GM19043 (cell line): ENCODE measurements around the gene KIRREL3.

Source experiments
- ATAC-seq: cut with Tn5 transposase; IDR thresholded peaks from one replicate; pipeline ENCODE4 v1.9.1; 2021; ENCODE audit warnings: low read depth; ENCODE audit not compliant: unreplicated experiment

KIRREL3 gene

DNA sequence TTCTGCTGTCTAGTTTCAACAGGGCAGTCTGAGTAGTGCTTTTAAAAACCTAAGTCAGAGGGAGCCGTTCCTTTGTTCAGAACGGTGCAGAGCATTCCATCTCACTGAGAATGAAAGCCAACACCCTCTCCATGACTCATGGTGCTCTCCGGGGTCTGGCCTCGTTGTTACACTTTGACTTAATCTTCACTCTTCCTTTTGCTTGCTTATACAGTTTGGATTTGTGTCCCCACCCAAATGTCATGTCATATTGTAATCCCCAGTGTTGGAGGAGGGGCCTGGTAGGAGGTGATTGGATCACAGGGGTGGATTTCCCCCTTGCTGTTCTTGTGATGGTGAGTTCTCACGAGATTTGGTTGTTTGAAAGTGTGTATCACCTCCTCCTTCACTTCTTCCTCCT lies 352.8 kb downstream of the KIRREL3 start:
- ATAC-seq: no peak

GRCh38 chr11:126646701-126647557 lies 353.6 kb downstream of the KIRREL3 start:
- ATAC-seq: no peak

- no peak for ATAC-seq
Measured at GRCh38 chr11:126645186-126645585, 355.4 kb downstream of the KIRREL3 start.

DNA sequence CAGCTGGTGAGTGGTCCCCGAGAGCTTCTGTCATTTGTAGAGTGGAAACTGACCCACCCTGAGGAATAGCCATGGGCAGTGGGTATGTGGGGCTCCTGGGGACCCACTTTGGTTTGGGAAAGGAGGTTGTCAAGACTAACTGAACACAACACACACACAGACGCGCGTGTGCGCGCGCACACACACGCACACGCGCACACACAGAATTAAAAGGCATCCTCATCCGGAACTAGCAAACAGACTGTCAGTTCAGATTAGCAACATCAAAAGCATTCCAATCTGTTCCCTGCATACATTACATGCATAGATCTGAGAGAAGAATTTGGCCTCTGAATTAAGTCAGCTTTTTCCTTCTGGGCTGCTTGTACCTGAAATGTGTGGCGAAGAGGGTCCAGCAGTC lies 360.4 kb downstream of the KIRREL3 start:
- ATAC-seq: no peak

GRCh38 chr11:126639692-126640091 lies 360.9 kb downstream of the KIRREL3 start:
- no peak for ATAC-seq

DNA sequence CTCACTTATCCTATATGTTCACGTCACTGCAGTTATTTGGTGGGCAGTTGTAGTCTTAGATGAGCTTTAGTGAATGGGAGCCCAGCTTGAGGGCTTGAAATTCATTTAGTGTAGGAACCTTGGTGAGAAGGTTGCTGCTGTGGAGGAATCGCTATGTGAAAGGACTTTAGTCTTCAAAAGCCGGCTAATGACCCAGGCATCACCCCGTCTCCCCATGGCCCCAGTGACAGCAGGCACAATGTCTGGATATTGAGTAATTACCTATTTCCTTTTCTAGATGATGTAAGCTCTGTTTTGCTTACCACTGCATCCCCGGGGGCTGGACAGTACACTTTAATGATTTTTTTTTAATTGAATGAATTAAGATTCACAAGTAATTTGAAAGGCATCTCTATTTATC lies 361.9 kb downstream of the KIRREL3 start:
- ATAC-seq: no peak

DNA sequence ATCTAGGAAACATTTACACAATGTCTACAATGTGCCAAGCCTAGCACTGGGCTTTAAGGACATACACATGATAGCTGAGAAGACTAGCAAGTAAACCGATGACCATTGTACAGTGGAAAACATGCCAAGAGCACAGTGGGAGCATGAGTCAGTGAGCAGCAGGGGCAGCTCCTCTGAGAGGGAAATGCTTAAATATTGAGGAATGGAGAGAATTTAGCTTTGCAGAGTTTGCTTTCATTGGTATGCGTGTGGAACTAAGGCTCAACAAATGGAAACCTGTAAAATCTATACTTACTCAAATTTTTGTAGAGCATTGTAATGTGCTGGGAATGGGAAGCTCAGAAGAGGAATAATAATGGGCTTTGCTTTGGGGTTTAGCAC lies 362.8 kb downstream of the KIRREL3 start:
- ATAC-seq: no peak

GRCh38 chr11:126636911-126637794 lies 363.4 kb downstream of the KIRREL3 start:
- no peak for ATAC-seq

DNA sequence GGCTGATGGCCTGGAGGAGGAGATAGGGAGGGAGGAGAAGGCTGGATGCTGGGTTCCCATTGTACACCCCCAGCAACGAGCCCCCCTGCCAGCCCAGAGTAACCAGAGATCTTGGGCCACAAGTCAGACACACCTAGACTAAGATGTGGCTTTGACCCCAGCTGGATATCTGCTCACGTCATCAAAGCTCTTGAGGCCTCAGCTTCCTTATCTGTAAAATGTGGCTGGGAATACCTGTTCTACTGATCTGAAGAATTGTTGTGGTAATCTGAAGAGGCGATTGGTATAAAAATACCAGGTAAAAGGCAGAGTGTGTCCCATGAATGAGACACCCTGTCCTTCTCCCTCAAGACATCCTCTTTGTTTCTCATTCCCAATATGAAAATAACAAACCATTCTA lies 365.1 kb downstream of the KIRREL3 start:
- no peak for ATAC-seq

DNA sequence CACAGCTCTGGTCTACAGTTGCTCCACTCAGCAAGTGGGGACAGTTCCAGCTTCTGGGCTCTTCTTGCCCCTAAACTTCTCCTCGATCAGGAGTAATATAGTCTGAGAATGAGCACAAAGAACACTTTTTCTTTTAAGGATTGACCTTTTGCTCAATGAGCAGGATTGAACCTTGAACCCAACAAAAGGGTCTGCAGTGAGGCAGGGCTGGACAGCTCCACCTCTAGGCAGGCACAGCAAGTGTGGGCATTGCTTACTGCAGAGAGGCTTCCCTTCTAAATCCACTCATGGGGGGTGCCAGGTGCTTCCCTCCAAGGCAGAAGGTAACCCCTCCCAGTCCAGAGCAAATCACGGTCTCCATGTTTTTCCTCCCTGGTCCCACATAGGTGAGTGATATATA lies 365.6 kb downstream of the KIRREL3 start:
- no peak for ATAC-seq

DNA sequence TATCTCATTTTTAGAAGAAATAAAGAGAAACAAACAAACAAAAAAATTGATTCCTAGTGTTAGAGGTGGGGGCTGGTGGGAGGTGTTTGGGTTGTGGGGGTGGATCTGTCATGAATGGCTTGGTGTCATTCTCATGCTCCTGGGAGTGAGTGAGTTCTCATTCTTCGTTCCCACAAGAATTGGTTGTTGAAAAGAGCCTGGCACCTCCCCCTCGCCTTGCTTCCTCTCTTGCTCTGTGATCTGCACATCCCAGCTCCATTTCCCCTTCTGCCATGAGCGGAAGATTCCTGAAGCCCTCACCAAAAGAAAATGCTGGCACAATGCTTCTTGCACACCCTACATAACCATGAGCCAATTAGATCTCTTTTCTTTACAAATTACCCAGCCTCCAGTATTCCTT lies 367.2 kb downstream of the KIRREL3 start:
- no peak for ATAC-seq

DNA sequence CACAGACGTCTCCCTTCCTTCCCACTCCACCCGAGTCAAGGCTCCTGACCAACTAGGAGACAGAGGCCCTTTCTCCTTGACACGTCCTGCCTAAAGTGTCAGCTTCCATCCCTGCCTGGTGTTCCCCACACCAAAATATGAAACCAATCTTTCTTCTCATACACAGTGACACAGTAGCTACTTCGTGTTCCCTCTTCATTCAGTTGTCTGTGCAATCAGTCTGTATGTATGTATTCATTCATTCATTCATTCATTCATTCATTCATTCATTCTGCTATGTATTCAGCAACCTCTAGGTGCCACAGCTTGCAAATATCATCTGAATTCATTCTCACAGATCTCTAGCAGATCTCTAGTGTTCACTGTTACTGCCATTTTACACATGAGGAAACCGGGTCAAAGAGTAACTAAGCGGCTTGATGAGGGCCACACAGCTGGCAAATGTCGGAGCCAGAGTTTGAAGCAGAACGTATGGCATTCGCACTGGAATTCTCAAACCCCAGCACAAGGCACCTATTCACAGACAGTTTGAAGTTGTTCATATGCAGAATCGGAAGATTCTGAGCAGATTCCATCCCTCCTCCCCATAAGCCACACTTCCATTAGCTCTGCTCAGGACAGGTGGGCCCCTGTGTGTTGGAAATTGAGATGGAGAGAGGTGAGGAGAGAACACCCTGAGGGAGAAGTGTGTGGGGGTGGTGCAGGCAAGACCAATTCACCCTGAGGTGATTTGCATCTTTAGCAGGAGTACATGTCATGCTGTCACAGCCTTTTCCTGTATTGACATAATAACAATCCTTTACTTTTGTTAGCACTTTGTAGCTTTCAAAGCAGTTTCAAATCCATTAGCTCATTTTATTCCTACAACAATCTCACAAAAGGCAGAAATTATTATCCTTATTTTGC lies 369.4 kb downstream of the KIRREL3 start:
- ATAC-seq: no peak

DNA sequence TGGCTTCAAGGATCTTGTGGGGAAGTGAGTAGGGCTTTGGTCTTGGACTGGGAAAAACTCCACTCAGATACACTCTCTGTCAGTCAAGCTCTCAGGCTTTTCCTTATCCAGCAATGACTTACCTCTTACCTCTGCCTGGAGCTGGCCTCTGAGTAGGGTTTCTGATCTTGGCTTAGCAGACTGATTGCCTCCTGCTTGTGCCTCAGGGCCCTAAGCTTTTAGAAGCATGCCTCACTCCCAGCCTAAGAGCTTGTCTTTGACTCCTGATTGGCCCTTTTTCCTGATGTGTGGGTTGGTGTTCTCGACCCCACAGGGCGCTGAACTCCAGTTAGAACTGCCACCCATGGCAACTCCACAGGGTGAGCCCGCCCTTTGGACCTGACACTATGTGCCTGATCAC lies 370.1 kb downstream of the KIRREL3 start:
- ATAC-seq: no peak

DNA sequence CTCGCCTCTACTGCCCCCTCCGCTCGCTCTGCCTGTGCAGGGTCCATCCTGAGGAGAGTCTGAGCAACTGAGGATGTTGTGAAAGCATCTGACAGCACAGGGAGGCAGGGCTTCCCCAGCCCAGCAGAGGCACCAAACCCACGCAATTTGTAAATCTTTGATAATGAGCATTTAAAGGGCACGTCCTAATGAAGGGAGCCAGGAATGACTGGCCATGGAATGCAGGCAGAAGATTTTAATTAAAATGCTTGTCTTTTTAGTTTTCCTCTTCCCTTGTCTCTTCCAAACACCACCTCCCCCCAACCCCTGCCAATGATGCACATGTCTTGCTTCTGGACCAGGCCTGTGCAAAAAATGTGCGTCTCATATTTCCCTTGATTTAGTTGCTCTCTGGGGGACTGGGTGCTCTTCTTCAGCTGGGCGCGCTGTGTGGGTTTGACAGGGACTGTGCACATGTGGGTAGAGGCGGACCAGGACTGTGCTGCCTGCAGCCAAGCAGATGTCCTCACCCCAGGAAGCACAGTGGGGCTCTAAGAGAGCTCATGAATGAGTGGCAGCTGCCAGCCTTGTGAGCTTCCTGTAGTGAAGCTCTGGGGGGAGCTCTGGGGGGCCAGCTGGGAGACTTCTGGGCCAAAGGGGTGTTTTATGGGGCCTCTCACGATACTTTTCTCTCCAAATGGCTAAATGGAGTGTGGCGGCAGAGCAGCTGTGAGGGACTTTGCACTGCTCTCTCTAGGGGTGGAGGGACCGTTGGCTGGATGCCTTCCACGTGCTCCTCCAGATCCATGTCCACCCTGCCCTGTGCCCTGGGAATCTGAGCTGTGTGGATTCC lies 371.6 kb downstream of the KIRREL3 start:
- ATAC-seq: no peak

DNA sequence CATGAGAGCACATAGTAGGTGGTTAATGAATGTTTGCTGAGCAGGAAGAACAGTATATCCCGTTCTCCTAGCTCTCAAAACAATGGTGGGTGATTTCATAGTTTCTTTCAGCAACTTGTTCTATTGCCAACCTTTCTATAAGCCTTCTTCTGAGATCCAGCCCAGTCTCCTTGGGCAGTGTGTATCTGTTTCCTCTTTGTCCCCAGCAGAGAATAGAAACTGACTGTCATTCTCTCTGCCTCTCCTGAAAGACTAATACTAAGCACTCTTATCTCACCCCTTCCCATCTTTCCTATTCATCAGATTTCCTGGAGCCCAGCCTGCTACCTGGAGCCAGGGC lies 372.1 kb downstream of the KIRREL3 start:
- no peak for ATAC-seq

DNA sequence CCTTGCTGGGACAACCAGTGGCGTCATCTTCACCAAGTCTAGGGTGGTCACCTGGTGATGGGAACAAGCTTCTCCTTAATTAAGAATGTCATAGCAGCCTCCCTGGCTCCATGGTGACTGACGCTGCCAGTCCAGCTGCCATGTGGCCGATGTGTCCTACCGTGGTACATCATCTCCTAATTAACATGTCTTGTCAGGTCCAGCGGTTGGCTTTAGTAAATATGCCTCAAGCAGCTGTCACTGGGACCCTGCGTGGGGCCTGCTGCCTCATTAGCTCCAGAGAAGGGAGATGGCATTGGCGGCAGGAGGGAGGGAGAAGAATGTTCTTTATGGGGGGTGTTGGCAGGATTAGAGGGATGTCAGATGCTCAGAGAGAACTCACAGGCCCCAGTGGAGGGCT lies 373.1 kb downstream of the KIRREL3 start:
- no peak for ATAC-seq

DNA sequence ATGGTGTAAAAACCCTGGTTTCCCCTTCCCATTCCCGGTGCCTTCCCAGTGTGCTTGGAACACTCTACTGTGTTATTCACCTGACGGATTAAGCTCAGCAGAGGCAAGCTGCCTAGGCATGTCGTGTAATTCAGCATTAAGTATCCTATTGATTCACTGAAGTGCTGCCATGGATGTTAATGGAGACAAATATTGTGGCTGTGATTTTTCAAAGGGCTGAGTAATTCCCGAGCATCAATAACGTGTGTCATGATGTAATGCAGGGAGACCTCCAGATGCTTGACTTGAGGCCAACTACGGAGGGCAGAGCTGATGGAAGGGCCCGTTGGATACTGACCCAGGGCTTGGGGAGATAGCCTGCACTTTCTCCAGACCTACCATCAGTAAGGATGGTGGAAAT lies 376.1 kb downstream of the KIRREL3 start:
- no peak for ATAC-seq

DNA sequence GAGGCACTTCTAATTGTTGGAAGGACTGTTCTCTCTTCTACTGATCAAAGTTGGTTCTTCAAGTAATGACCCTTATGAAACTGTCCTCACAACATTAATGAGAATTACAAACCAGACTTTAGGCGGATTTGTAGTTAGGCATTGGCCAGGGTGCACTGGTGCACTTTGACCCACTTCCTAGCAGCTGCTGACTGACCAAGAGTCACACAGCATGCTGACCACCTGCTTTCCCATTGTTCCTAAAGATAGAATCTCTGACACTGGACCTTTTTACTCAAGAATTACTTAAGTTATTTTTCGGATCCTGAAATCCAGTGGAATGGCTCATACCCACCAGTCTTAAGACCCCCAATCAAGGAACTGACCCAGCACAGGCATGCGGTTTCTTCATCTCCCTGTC lies 381.1 kb downstream of the KIRREL3 start:
- no peak for ATAC-seq

DNA sequence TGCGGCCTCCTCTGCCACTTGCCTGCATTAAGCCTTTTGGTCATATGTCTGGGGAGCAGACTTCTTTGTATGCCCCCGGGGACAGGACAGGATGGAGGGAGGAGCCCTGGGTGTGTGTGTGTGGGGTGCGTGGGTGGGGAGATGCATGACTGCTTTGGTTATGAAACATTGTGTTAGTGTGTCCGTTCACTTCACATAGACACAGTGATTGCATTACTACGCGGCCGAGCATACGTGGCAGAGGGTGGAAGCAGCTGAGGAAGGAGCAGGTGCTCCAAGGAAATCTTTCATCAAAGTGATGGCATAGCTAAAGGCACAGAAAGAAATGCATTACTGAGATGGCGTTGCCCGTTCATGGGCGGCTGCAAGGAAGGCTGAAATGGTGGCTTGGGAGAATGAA lies 384.7 kb downstream of the KIRREL3 start:
- no peak for ATAC-seq

- ATAC-seq: no peak
Measured at GRCh38 chr11:126613272-126613671, 387.3 kb downstream of the KIRREL3 start.
